Pancreas (tissue), 10 donors: ENCODE results near the gene THPO. TPM values are rescaled to one million over a fixed set of nuclear protein-coding genes. Genes with fewer than 3 reads are reported as not detected.

ENCODE experiments used
- ATAC-seq, 4 donors: fragments of 200-7000 bp; cut with Tn5 transposase; one replicate each; pipeline versions ENCODE4 v1.8.0 to v1.9.1; 2020; ENCODE audit warnings: mild to moderate bottlenecking in 4 of 4, moderate library complexity in 4 of 4
- DNase-seq, 6 donors: peaks; one replicate each; pipeline ENCODE4 v3.0.0-alpha.2; 2020
- FAIRE-seq: peaks from 2 replicates; lab custom pipeline; 2012; peaks lifted over from hg19 to GRCh38; lab: Jason Lieb, UNC
- H3K27ac ChIP-seq, 4 donors: fragments of 200-600 bp; sonication (generic); 1 replicate in 3 of 4; 2 replicates in 1 of 4; pipeline versions ENCODE4 v1.5.0 to v1.8.0; 2020
- H3K27me3 ChIP-seq, 4 donors: fragments of 200-600 bp; one replicate each; pipeline ENCODE4 v1.8.0; 2021
- H3K36me3 ChIP-seq, 3 donors: fragments of 200-600 bp; sonication (generic) in 1 of 3; one replicate each; pipeline versions ENCODE4 v1.5.0 to v1.8.0; 2020 to 2021
- H3K4me1 ChIP-seq, 3 donors: fragments of 200-600 bp; one replicate each; pipeline ENCODE4 v1.8.0; 2021
- H3K4me3 ChIP-seq, 4 donors: fragments of 200-600 bp; sonication (generic) in 2 of 4; one replicate each; pipeline versions ENCODE4 v1.5.0 to v1.8.0; 2020 to 2021
- H3K9me3 ChIP-seq, 4 donors: fragments of 200-600 bp; one replicate each; pipeline ENCODE4 v1.8.0; 2021
- CTCF ChIP-seq, 4 donors: fragments of 200-600 bp; sonication (generic) in 3 of 4; IDR thresholded peaks; one replicate each; pipeline versions ENCODE4 v1.5.0 to v1.8.0; 2021; ENCODE audit warnings: antibody characterized with exemption in 4 of 4
- WGBS, 2 donors: extraction: QIAGEN DNeasy Blood & Tissue Kit; methylation state at CpG; one replicate each; pipeline ENCODE4 v1.1.7; 2013; 5-methylcytosine and 5-hydroxymethylcytosine counted together
- intact Hi-C, 3 donors: fragments of 100-400 bp; cut with DNase I; formaldehyde crosslinking; loops; one replicate each; pipeline versions ENCODE4 v1.11.1 to v1.14.2; 2022
- polyA plus RNA-seq, 2 donors: library from polyadenylated mRNA; stranded (reverse); fragments of 200-250 nt; gene quantifications; one replicate each; pipeline ENCODE4 v1.2.3, GENCODE V29; 2013
- total RNA-seq, 6 donors: library from RNA; stranded (reverse); fragmentation: NEBNext Ultra II Directional in 4 of 6; extraction: Animal tissue kit (Norgen Biotek cat#: 25700) in 4 of 6; gene quantifications; one replicate each; pipeline versions ENCODE4 v1.2.1 to v1.2.4, GENCODE V29; 2021 to 2023
- donor health status: healthy with polysubstance abuse.
- donor health status: DM: no; HTN: no; CAD: no; lungs with moderate emphysema.
- donor health status: DM: no; HTN: no; CAD: no.
- donor health status: control.
- donor health status: control.
- donor health status: Bipolar disorder and iron deficiency.
- donor health status: DM: yes; HTN: yes; CAD: no.
- donor health status: DM: no; HTN: no; CAD: no.
- donor health status: DM: no; HTN: no; CAD: no.
- donor health status: DM: yes; HTN: yes; CAD: no.

THPO gene
- total and polyA plus RNA-seq, 8 donors = 0.28 to 1.3 (median 0.54) TPM; not detected in 1

GRCh38 chr3:184335291-184335660 is 42.7 kb downstream of the THPO start:
- peak; percentile 7 to 14 (median 10) for ATAC-seq

GRCh38 chr3:184334470-184335158 is 43.4 kb downstream of the THPO start:
- WGBS, 2 donors = 83% methylated on average over 15 of the region's 15 CpGs
- peaks cover 0 to 11% (median 0%) of the 10 kb centered on the region in 3 donors for H3K4me1 ChIP-seq
- ATAC-seq (no peak), DNase-seq (peak in 3 of 6 donors; percentile 13 to 76 (median 49)), FAIRE-seq (no peak)
- H3K36me3 ChIP-seq = peaks cover 19 to 41% (median 26%) of the 10 kb centered on the region in 3 donors
- H3K27ac ChIP-seq = peak overlapping the region in 3 of 4 donors; percentile 91 to 93 (median 92)
- no peak for TF ChIP-seq CTCF (IDR thresholded peaks at IDR 0.05)
- no peak overlapping the region for H3K4me3 ChIP-seq
- no peaks in the 10 kb centered on the region for H3K9me3 ChIP-seq
- intact Hi-C loops = no loop called here
- no peaks in the 10 kb centered on the region for H3K27me3 ChIP-seq

More at GRCh38 chr3:184335291-184335660, 42.7 kb downstream of the THPO start:
- no peak for TF ChIP-seq CTCF (IDR thresholded peaks at IDR 0.05)
- Histone ChIP-seq H3K4me3 (peak overlapping the region in 2 of 4 donors; percentile 57 to 80), H3K4me1 (peaks cover 0 to 11% (median 0%) of the 10 kb centered on the region in 3 donors), H3K9me3 (no peaks in the 10 kb centered on the region), H3K27ac (peak overlapping the region; percentile 89 to 93 (median 92)), H3K36me3 (peaks cover 13 to 39% (median 23%) of the 10 kb centered on the region in 3 donors), H3K27me3 (no peaks in the 10 kb centered on the region)
- intact Hi-C loops = no loop called here
- FAIRE-seq = no peak
- 37 to 44% methylated on average over 4 of the region's 4 CpGs for WGBS, 2 donors
- DNase-seq = peak in 2 of 6 donors; percentile 19 to 34

GRCh38 chr3:184333700-184334099 is 44.3 kb downstream of the THPO start:
- DNase-seq (peak in 1 of 6 donors; percentile 12), FAIRE-seq (no peak), ATAC-seq (no peak)
- no peak for TF ChIP-seq CTCF (IDR thresholded peaks at IDR 0.05)
- H3K9me3 ChIP-seq = no peaks in the 10 kb centered on the region
- H3K27ac ChIP-seq = no peak overlapping the region
- no peak overlapping the region for H3K4me3 ChIP-seq
- H3K27me3 ChIP-seq = no peaks in the 10 kb centered on the region
- intact Hi-C loops = no loop called here
- H3K36me3 ChIP-seq = peaks cover 21 to 51% (median 35%) of the 10 kb centered on the region in 3 donors
- H3K4me1 ChIP-seq = peaks cover 0 to 11% (median 0%) of the 10 kb centered on the region in 3 donors
- 66 to 72% methylated on average over 3 of the region's 3 CpGs for WGBS, 2 donors

DNA sequence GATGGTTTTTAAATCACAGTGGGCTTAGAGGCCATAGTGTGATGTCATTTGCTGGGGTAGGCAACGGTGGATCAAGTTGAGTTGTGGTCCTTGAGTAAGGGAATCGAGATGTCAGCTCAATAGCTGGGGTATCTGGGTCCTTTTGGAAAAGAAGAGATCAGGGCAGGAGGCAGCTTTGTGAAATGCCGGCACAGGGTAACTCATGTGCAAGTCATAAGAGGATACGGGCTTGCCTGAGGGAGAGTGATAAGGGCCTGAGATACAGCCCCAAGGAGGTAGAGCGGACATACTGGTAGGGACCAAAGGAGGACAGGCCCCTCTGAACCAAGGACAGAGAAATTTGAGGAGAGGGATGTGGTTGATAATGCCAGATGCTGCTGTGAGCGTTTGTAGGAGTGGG is 44.8 kb downstream of the THPO start:
- no peak for TF ChIP-seq CTCF (IDR thresholded peaks at IDR 0.05)
- no peak for FAIRE-seq
- H3K4me1 ChIP-seq = peaks cover 0 to 11% (median 0%) of the 10 kb centered on the region in 3 donors
- H3K27me3 ChIP-seq = no peaks in the 10 kb centered on the region
- no peak for DNase-seq
- intact Hi-C loops = no loop called here
- no peak overlapping the region for H3K27ac ChIP-seq
- no peak overlapping the region for H3K4me3 ChIP-seq
- ATAC-seq = no peak
- H3K36me3 ChIP-seq = peaks cover 21 to 56% (median 39%) of the 10 kb centered on the region in 3 donors
- H3K9me3 ChIP-seq = no peaks in the 10 kb centered on the region
- WGBS, 2 donors = 77 to 81% methylated on average over 6 of the region's 6 CpGs
